Esophagus muscularis mucosa (tissue), 4 donors: Measurements from ENCODE around the gene GPR132. TPM values are rescaled to one million over a fixed set of nuclear protein-coding genes. Genes with fewer than 3 reads are reported as not detected.

Experiments
- DNase-seq: peaks from one replicate; pipeline ENCODE4 v3.0.0-alpha.2; 2017; ENCODE audit errors: extremely low spot score
- H3K27ac ChIP-seq, 4 donors: fragments of 200-600 bp; sonication (generic); replicated peaks in 1 of 4; 1 replicate in 3 of 4; 2 replicates in 1 of 4; pipeline ENCODE4 v1.5.1; 2016 to 2019; ENCODE audit warnings: mild to moderate bottlenecking in 1 of 4
- H3K27me3 ChIP-seq, 4 donors: fragments of 200-600 bp; sonication (generic); one replicate each; pipeline versions ENCODE4 v1.5.1 to v1.6.0; 2016 to 2019
- H3K36me3 ChIP-seq, 4 donors: fragments of 200-600 bp; sonication (generic); one replicate each; pipeline ENCODE4 v1.5.1; 2016 to 2019
- H3K4me1 ChIP-seq, 4 donors: fragments of 200-600 bp; sonication (generic); one replicate each; pipeline ENCODE4 v1.5.1; 2016 to 2019
- H3K4me3 ChIP-seq, 4 donors: fragments of 200-600 bp; sonication (generic); 1 replicate in 2 of 4; 2 replicates in 2 of 4; pipeline ENCODE4 v1.5.1; 2016 to 2019; ENCODE audit warnings: mild to moderate bottlenecking in 4 of 4, moderate library complexity in 1 of 4
- H3K9me3 ChIP-seq, 4 donors: fragments of 200-600 bp; sonication (generic); 1 replicate in 3 of 4; 2 replicates in 1 of 4; pipeline ENCODE4 v1.5.1; 2016 to 2019
- EP300 ChIP-seq: sonication (generic); formaldehyde crosslinking; IDR thresholded peaks from one replicate; pipeline ENCODE4 v1.6.1; 2017; ENCODE audit warnings: antibody characterized with exemption
- POLR2A ChIP-seq: fragments of 450-650 bp; IDR thresholded peaks from one replicate; pipeline ENCODE4 v1.6.1; 2017; ENCODE audit warnings: antibody characterized with exemption, moderate library complexity, mild to moderate bottlenecking, low read depth
- POLR2AphosphoS5 ChIP-seq, 2 donors: sonication (generic); formaldehyde crosslinking; IDR thresholded peaks; one replicate each; pipeline ENCODE4 v1.6.1; 2017; ENCODE audit warnings: antibody characterized with exemption in 2 of 2
- WGBS: methylation state at CpG from one replicate; pipeline ENCODE4 v1.1.5; 2018; 5-methylcytosine and 5-hydroxymethylcytosine counted together
- intact Hi-C: fragments of 100-400 bp; cut with DNase I; formaldehyde crosslinking; loops from one replicate; pipeline ENCODE4 v1.15.1; 2023
- total RNA-seq, 4 donors: library from RNA; depleted of rRNA; stranded (reverse); fragments of >200 nt; gene quantifications; one replicate each; pipeline versions ENCODE4 v1.1.0 to v1.2.1, GENCODE V29; 2016
- TF ChIP-seq, protein P1 (sequence below), 3 experiments: fragments of 200-600 bp in 2 of 3; fragments of 450-650 bp in 1 of 3; sonication (generic) in 2 of 3; IDR thresholded peaks; one replicate each; pipeline ENCODE4 v1.5.1; 2017 to 2019; ENCODE audit warnings: antibody characterized with exemption in 3 of 3, mild to moderate bottlenecking in 2 of 3, moderate library complexity in 1 of 3

The GPR132 gene
- total RNA-seq, 4 donors from 2014 or later = 1.2 to 8.0 (median 2.1) TPM

DNA sequence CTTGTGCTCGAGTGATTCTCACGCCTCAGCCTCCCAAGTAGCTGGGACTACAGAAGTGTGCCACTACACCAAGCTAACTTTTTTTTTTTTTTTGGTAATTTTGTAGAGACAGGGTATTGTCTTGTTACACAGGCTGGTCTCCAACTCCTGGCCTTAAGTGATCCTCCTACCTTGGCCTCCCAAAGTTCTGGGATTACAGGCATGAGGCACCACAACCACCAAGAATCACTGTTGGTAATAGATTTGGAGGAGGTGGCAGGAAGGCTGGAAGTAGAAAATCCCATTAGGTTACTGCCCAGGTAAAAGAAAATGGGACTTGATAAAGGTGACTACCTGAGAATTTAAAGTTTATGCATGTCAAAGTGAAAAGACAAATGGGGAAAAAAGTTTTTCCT, 43.0 kb downstream of the GPR132 start:
- intact Hi-C loops = no loop called here
- Histone ChIP-seq H3K27me3 (no peaks in the 10 kb centered on the region), H3K4me3 (peak overlapping the region in 2 of 4 donors; percentile 85 to 95), H3K27ac (no peak overlapping the region), H3K9me3 (no peaks in the 10 kb centered on the region), H3K4me1 (peaks cover 23 to 41% (median 35%) of the 10 kb centered on the region in 4 donors), H3K36me3 (no peaks in the 10 kb centered on the region)
- no peak for DNase-seq
- TF ChIP-seq, protein P1, sequence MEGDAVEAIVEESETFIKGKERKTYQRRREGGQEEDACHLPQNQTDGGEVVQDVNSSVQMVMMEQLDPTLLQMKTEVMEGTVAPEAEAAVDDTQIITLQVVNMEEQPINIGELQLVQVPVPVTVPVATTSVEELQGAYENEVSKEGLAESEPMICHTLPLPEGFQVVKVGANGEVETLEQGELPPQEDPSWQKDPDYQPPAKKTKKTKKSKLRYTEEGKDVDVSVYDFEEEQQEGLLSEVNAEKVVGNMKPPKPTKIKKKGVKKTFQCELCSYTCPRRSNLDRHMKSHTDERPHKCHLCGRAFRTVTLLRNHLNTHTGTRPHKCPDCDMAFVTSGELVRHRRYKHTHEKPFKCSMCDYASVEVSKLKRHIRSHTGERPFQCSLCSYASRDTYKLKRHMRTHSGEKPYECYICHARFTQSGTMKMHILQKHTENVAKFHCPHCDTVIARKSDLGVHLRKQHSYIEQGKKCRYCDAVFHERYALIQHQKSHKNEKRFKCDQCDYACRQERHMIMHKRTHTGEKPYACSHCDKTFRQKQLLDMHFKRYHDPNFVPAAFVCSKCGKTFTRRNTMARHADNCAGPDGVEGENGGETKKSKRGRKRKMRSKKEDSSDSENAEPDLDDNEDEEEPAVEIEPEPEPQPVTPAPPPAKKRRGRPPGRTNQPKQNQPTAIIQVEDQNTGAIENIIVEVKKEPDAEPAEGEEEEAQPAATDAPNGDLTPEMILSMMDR (IDR thresholded peaks at IDR 0.05) = no peak
- TF ChIP-seq POLR2A (no peak), EP300 (no peak), POLR2AphosphoS5 (IDR thresholded peaks at IDR 0.05) (no peak)
- WGBS = 52% methylated on average over 2 of the region's 2 CpGs

DNA sequence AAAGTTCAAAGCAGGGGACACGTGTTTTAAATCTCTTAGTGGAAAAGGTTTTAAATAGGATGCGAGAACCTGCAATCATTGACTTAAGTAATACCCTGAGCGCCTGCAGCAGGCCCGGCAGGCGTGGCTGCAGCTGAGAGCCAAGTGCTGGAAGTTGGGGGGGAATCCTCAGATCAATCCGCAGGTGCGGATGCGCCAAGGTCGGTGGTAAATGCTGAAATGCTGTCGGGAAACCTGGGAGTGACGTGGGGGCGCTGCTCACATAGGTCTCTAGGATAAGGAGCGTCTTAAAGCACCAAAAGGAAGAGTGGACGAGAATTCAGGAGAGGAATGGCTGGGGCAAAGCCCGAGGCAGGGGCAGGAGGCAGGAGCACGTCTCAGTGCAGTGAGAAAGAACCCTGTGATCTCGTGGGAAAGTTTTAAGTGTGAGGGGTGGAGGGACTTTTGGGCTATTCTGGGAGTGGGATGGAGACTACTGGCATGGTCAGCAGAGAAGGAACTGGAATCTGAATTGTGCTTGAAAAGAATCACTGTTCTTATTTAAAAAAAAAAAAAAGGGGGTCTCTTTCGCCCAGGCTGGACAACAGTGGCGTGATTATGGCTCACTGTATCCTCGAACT, 43.5 kb downstream of the GPR132 start:
- no peaks in the 10 kb centered on the region for H3K27me3 ChIP-seq
- H3K36me3 ChIP-seq = no peaks in the 10 kb centered on the region
- intact Hi-C loops = loop anchor here (2.0 kb wide), 1 partner anchor 39 kb away; no protein-coding TSS in a partner anchor
- WGBS = 6% methylated on average over 20 of the region's 20 CpGs
- H3K27ac ChIP-seq = peak overlapping the region; percentile 75 to 85 (median 79)
- DNase-seq = no peak
- no peaks in the 10 kb centered on the region for H3K9me3 ChIP-seq
- H3K4me3 ChIP-seq = peak overlapping the region; percentile 85 to 99 (median 96)
- H3K4me1 ChIP-seq = peaks cover 23 to 41% (median 35%) of the 10 kb centered on the region in 4 donors
- TF ChIP-seq POLR2AphosphoS5 (IDR thresholded peaks at IDR 0.05) (no peak), POLR2A (no peak)
- TF ChIP-seq, protein P1 (IDR thresholded peaks at IDR 0.05) = no peak

DNA sequence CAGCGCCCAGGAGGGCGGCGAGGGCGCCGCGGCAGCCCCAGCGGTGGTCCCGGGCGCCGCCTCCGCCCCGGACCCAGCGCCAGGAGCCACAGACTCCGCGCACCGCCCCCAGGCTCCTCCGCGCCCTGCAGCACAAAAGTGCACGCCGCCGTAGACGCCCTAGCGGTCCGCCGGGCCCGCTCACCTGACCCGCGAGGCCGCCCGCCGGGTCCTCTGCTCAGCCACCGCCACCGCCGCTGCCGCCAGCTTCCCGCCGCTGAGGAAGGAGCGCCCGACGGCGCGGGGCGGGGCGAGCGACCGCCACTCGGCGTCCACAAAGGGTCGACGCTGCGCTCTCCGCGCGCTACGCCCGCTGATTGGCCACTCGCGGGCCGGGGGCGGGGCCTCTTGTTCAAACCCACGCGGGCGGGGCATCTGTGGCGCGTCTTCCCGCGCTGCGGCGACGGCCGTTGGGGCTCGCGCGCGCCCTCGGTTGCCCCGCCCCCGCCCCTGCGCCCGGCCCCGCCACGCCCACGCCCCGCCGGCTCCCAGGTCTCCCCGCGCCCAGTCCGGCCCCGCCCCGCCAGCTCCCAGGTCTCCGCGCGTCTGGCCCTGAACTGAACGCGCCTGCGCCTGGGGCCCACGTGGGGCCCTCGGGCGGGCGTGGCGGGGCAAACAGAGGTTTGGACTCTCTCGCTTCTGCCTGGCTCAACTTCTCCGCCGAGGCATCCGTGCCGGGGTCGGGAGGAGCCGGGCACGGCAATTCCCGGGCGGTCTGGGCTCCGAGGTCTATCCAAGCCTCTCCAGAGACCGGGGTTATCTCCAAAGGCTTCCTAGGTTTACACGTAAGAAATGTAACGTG, 44.2 kb downstream of the GPR132 start, which contains the start of gene CDCA4:
CDCA4 (minus strand) TSS at position 269 of the 841 bp plus-strand sequence. CDS start 9,154 bp downstream, outside the sequence.
- intact Hi-C loops = loop anchor here (2.0 kb wide), 1 partner anchor 38 kb away; no protein-coding TSS in a partner anchor
- Histone ChIP-seq H3K4me1 (peaks cover 23 to 41% (median 35%) of the 10 kb centered on the region in 4 donors), H3K4me3 (peak within 1 kb of the TSS; percentile 85 to 99 (median 96)), H3K27ac (peak within 1 kb of the TSS; percentile 78 to 92 (median 82)), H3K9me3 (no peaks in the 10 kb centered on the region), H3K27me3 (no peaks in the 10 kb centered on the region), H3K36me3 (no peaks in the 10 kb centered on the region)
- DNase-seq = peak; percentile 99
- TF ChIP-seq POLR2A (peak; percentile 60), EP300 (no peak), POLR2AphosphoS5 (IDR thresholded peaks at IDR 0.05) (peak; percentile 88 to 92)
- TF ChIP-seq, protein P1 (IDR thresholded peaks at IDR 0.05) = peak in 2 of 3 experiments; percentile 8 to 20
- 0% methylated on average over 8 of the region's 115 CpGs for WGBS

DNA sequence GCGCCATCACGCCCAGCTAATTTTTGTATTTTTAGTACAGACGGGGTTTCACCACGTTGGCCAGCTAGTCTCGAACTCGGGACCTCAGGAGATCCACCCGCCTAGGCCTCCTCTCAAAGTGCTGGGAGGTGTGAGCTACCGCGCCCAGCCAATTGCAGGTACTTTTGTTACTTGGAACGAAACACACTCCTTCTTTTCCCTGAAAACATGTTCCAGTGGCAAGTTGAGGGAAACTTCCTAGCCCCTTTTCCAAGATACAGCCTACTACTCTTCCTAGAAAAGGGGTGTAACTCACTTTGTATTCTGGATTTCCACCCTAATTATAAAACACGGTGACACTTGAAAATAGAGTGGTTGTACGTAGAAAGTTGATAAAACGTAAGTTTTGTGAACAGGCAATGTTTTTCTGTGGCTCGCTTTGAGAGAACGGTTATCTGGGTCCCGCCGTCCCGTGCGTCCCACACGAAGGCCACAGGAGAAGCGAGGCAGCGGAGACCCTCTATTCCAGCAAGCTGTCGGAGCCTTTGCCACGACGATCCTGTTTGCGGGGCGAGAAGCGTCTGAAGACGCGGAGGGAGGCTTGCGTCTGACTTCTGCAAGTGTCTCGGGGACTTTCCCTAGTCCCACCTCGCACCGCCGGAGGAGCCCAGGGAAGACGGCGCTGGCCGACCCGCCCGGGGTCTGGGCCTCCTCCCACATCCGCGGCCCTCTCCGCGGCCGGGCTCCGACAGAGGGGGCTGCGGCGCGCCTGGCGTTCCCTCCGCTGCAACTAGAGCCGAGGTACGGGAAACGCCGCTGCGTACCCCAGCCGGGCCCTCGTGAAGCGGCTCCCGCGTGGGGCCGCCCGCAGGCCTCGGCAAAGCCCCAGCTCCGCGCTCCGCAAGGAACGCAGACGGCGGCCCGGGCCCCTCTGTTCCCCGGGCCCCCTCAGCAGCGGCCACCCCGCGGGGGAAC, 45.1 kb downstream of the GPR132 start:
- no peaks in the 10 kb centered on the region for H3K36me3 ChIP-seq
- WGBS = 20% methylated on average over 22 of the region's 75 CpGs
- DNase-seq = no peak
- TF ChIP-seq EP300 = no peak
- TF ChIP-seq, protein P1 (IDR thresholded peaks at IDR 0.05) = no peak
- no peak for TF ChIP-seq POLR2AphosphoS5 (IDR thresholded peaks at IDR 0.05)
- no peak for TF ChIP-seq POLR2A
- H3K27ac ChIP-seq = peak overlapping the region; percentile 78 to 92 (median 82)
- no peaks in the 10 kb centered on the region for H3K27me3 ChIP-seq
- H3K9me3 ChIP-seq = no peaks in the 10 kb centered on the region
- H3K4me1 ChIP-seq = peaks cover 23 to 41% (median 35%) of the 10 kb centered on the region in 4 donors
- peak overlapping the region; percentile 85 to 99 (median 96) for H3K4me3 ChIP-seq
- intact Hi-C loops = loop anchor here (2.0 kb wide), 1 partner anchor 37 kb away; no protein-coding TSS in a partner anchor
